AG08395 (cell line): ENCODE data around the gene CD164L2.

Source experiments
- DNase-seq: peaks from one replicate; pipeline ENCODE4 v3.0.0; 2012; ENCODE audit warnings: mixed read lengths, low spot score

CD164L2 gene

DNA sequence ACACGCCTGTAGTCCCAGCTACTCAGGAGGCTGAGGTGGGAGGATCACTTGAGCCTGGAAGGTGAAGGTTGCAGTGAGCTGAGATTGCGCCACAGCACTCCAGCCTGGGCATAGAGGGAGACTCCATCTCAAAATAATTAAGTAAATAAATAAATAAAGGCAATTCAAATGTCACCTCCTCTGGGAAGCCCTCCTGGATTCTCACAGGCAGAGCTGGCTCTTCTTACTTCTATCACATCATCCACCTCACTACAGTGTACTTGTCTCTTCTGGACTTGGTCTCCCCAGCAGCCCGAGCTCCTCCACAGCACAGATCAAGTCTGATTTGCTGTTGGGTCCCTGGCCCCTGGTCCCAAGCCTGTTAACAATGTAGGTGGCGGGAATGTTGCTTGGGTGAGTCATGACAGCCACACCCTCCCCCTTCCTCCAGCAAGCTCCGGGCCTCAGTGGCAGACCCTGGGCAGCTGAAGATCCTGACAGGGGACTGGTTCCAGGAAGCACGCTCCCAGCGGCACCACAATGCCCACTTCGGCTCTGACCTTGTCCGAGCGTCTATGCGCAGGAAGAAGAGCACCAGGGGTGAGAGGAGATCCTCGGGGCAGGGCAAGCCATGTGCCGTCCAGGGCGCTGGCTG, 36.0 kb downstream of the CD164L2 start:
- DNase-seq, result no peak

DNA sequence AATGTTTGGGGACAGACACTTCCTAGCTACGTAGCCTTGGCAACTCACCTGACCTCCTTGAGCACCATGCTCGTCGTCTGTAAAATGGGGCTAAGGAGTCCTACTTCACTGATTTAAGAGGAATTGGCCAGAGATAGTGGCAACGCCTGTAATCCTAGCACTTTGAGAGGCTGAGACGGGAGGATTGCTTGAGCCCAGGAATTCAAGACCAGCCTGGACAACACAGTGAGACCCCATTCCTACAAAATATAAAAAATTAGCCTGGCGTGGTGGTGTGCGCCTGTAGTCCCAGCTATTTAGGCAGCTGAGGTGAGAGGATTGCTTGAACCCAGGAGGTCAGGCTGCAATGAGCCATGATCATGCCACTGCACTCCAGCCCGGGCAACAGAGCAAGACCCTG, 36.8 kb downstream of the CD164L2 start:
- DNase-seq, result no peak

DNA sequence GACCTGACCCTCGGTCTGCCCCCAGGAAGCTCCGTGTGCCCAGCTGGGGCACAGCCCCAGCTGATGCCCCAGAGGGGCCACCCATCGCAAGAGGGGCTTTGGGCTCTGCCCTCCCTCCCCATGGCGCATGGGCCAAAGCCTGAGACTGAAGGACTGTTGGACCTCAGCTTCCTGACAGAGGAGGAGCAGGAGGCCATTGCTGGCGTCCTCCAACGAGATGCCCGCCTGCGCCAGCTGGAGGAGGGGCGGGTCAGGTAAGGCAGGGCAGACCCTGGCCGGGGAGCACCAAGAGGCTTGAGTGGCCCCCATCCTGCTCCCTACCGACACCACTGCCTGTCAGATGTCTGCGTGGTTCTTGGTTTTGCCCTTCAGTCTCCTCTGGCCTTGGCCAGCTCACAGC, 37.9 kb downstream of the CD164L2 start:
- no peak for DNase-seq

DNA sequence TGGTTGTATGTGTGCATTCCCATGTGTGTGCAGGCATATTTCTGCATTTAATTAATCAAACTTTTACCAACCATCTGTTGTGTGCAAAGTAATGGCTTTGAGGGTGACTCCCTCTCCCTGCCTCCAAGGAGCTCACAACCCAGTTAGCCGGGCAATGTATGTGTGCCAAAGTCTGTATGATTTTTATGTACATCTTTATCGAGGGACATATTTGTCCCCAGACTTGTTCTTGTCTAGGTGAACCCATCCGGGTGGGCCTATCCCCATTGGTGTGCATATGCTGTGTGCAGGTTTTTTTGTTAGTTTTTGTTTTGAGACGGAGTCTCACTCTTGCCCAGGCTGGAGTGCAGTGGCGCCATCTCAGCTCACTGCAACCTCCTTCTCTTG, 39.5 kb downstream of the CD164L2 start:
- DNase-seq, result no peak

DNA sequence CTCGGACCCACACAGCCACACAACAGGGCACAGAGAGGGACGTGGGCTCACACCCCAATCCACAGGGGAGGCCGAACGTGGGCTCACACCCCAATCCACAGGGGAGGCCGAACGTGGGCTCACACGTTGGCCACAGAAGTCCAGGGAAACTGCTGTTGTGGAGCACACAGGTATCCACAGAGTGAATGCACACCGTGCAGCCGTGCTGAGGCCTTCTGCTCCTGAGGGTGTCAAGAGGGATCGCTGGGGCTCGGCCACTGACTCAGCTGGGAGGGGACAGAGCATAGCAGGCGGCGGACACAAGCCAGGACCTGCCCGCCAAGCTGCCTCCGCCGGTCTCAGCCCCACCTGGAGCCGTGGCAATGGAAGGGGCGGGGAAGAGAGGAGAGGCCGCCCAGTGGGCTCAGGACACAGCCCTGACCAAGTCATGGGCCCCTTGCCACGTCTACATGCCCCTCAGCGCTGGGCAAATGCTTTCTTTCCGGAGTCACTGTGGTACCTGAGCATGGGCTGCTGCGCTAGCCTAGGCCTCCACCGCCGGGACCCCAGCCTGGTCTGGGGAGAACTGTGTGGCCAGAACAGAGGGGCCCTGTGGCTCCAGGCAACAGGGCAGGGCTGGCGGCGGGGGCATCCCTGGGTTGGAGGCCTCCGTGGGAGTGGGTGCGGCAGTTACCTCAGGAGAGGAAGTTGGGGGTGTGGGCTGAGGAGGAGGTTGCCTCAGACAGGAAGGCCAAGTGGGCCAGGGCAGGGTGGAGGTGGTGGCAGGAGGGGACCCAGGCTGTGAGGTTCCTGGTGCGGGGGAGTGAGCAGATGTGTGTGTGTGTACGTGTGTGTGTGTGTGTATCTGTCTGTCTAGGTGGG, 40.1 kb downstream of the CD164L2 start:
- no peak for DNase-seq

DNA sequence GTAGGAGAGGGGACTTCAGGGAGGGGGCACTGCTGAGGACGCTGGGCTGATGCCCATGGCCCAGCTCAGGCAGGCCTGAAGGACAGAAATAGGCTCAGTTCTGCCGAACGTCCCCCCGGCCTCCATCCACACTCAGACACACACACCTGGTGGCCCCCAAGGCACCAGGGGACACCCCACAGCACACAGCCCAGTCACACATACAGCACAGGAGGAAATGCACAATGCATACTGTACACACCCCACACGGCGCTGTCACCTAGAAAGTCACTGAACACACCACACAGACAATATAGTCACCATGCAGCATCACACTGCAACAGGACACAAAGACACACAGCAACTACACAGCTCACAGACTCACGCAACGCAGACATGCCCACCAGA, 40.7 kb downstream of the CD164L2 start:
- no peak for DNase-seq

DNA sequence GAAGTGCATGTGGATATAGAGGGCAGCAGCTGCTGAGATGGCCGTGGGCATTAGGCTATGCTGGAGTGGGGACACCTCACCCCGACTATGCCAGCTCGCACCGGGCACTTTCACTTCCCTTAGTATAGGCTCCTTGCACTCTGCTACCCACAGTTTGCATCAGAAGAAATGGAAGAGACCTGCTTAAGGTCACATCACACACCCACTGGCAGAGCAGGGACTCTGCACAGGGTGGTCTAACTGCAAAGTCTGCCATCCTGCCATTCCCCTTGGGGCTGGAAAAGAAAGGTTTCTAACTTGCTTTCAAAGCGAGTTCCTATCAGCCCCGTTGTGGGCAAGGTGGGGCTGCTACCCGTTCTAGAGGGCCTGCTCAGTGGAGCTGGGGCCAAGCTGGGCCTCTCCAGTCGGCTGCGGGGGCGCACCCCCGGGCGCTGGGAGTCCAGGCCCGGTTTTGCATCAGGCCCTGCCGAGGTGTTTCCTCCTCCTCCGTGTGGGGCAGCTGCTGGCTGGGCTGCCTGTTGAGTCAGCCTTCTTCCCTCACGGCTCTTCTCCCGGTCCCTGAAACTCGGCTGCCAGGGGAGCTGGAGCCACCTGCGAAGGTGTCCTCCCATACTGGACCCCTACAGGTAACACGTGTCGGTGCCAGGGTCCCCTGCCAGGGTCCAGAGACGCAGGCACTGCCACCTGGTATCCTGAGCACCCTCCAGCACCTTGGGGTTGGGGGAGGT, 41.4 kb downstream of the CD164L2 start, which contains the start of gene SYTL1:
Gene SYTL1 (plus strand): TSS at position 498 of the 728 bp plus-strand sequence. CDS start 3,313 bp downstream, outside the sequence.
- DNase-seq, result peak; percentile 76

DNA sequence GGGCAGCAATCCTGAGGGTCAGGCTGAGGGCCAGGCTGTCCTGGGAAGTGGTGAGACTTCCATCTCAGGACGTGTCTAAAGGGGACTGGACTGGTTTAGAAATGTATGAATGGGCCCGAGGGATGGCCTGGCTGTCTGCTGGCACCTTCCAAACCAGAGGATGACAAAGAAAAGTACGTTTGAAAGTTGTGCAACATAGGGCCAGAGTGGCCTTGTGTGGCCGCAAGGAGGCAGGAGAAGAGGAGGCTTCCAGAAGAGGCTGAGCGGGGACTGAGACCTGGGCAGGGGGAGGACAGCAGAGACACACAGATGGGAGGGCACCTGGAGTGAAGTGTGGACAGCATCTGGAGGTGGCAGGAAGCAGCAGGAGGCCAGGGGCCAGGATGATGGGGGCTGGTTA, 43.9 kb downstream of the CD164L2 start:
- DNase-seq, result no peak

DNA sequence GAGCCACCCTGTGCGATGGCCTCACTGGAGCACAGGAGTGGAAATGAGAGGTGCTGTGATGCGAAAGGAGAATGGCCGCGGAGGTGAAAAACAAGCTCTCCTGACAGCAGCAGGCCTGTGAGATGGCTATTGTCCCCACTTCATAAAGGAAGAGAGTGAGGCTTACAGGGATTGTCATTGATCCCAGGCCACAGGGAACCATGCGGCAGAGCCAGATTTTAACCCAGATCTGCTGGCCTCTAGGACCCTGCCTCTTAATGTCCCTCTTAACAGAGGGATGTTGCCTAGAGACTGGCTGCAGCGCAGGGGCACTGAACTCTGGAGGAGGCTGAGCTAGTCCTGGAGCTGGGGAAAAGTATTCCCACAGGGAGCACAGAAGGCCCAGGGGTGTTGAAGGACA, 44.4 kb downstream of the CD164L2 start:
- no peak for DNase-seq

DNA sequence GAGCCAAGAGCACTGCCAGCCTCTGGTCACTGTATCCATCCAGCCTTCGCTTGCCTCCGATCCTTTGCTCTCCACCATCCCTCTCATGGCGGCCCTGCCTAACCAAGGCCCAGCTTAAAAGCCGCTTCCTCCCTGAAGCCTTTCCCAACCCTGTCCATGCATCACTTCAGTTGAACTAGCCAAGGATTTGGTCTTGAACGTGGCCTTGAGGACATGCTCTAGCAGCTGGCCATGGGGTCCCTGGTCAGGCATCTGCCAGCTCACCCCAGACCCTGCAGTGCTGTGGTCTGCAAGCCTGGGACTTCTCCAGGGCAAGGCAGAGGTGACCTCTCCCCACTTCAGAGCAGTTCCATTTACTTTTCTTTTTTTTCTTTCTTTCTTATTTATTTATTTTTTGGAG, 46.4 kb downstream of the CD164L2 start:
- DNase-seq, result no peak

DNA sequence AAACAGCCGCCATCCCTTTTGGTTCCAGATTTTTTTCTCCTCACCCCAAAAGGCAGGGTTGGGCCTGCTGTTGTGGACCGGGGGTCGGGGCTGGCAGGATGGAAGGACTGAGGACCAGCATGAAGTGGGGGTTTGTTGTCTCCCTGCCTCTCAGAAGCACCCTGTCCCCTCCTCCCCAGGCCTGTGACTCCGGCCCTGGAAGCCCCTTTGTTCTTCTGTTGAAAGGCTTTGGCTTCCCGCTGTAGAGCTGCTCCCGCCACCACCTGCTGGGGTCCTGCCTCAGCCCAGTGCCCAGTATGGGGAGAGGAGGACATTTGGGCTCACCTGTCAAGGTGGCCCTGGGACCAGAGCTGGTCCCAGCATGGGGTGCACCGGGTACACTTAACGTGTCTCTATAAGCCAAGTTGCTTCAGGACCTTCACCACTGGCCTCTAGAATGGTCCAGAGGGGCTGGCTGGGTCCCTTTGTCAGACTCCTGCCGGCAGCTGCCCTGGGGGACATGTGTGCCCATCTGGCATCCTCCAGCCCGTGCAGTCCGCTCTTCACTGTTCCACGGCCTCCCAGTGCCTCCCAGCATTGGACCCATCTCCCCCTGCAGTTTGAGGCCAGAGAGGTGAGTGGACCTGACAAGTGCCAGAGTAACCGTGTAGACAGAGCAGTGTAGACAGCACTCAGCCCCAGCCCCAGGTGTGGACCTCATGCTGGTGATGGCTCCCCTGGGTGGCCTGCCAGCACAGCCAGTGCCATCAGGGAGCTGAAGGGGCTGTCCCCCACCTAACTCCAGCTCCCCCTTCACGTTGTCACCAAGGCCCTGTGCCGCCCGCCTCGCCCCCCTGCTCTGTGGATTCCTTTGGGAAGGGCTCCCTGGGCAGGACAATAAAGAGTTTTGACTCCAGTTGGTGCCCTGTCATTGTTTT, 47.4 kb downstream of the CD164L2 start:
- DNase-seq, result no peak

DNA sequence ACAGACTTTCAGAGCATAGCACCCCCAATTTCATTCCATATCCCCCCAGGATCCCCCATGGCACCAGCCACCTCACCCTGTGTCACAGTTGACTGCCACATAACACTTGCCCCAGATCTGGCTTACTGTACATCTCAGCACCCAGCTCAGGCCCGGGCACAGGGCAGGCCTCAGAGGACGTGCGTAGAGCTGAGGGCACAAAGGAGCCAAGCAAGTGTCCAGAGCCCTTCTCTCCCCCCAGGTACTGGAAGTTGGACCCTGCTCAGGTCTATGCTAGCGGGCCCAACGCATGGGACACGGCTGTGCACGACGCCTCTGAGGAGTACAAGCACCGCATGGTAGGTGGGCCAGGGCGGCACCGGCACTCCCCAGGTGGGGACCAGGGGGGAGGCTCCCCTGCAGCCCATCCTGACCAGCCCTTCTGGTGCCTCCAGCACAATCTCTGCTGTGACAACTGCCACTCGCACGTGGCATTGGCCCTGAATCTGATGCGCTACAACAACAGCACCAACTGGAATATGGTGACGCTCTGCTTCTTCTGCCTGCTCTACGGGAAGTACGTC, 49.3 kb downstream of the CD164L2 start:
- DNase-seq, result no peak

DNA sequence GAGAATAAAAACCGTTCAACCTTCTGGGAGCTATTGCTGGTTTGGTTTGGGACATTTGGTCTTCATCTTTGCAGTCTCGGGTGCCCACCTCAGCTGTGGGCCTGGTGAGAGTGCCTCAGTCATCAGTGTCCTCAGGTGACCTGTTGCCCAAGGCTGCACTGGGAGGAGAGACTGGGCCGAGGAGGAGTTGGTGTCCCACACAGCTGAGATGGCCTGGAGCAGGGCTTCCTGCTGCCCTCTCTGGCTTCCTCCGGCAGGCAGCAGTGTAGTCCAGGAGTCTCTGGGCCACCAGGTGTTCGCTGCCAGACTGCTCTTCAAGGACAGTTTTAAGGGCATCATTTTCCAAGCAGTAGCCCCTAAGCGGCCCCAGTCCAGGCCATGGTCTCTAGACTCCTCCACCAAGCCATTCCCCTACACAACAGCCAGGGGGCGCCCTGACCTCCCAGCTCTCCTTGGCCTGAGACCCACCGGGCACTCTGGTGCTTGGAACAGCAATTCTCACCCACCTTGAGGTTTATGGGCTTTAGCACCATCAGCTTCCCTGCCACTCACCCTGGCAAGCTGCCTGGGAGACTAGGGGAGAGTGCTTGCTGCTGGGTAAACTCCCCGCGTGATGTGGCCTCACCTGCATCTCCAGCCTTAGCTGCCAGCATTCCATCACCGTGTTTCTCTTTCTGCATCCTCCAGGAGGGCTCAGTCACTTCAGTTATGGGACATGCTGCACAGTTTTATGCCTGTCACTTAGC, 50.4 kb downstream of the CD164L2 start:
- peak; percentile 73 for DNase-seq

DNA sequence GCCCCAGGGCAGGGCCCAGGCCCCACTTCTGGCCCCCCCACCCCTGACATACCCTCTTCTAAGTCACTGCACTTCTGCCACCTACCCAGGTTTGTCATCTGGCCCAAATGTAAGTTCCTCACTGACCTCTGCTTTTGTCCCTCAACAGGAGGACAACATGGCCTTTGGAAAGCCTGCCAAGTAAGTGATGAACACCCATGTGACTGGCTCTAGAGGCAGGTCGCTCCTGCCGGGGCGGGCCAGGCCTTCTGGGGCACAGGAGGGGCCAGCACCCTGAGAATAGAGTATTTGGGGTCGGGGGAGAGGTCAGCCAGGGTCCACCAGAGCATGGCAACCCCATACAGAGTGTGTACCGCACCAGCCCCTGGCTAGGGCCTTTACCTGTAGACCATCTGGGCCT, 51.2 kb downstream of the CD164L2 start:
- no peak for DNase-seq

DNA sequence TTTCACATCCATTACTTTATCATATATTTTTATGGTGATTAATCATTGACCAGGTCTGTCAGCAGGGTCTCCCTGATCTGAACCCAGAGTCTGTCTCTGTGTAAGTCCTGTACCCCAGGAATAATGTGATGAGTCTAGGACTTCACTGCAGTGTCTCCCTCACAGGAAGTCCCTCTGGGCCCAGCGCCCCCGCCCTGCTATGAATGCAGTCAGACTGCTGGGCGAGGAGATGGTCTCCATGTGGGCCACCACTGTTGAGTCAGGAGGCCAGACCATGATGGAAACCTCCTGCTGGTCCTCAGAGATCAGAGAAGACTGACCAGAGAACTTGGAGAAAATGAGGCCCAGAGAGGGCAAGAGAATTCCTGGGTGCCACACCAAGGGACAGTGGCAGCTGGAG, 51.7 kb downstream of the CD164L2 start:
- no peak for DNase-seq

DNA sequence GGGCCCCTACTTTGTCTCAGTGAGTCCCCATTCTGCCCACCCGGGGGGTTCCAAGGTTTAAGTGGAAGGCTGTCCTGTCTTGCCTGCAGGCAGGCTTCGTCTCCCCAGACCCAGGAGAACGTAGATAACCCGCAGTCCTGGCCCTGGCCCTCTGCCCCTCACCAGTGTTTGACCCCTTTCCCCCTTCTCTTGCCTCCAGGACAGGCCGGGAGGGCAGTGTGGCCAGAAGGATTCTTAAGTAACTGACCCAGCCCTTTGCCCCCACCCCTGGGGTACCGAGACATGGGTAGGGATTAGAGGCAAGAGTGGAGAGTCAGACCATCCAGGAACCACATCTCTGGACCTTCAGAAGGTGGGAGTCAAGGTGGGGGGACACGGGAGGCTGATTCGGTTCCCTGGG, 52.3 kb downstream of the CD164L2 start:
- no peak for DNase-seq
